ENCODE data around the gene DGKG.
A peak's percentile ranks its signal among the peaks of the same experiment; 100 is the strongest.

DGKG gene

DNA sequence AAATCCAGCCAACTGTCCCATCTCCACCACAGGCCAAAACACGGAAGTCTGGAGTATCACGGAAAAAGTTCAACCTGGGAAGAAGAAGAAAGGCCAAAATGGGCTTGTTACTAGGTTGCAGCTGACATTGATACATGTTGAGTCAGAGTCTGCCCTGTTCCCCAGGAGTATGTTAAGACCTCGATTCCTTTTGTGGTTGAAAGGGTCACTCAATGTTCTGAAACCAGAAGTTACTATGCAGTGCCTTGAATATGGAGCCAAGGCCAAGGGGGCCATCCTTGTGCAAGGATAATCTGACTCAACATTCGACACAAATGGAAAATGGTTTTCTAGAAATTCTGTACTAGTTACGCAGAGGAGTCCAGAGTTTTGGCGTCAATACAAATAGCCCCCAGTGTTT, 104.2 kb downstream of the DGKG start:
- Histone ChIP-seq H3K9me3 (ENCODE audit: low read depth, low read length) (no peaks in the 10 kb centered on the region), H3K9ac (ENCODE audit: insufficient read length) (no peak overlapping the region), H3K36me3 (ENCODE audit: insufficient read depth, low read length) (no peaks in the 10 kb centered on the region), H3K27ac (no peak overlapping the region), H3K4me3 (no peak overlapping the region)
- no peak for TF ChIP-seq EZH2 (IDR thresholded peaks at IDR 0.05)
- no peak for TF ChIP-seq FOXP2 (optimal IDR thresholded peaks at IDR 0.05; ENCODE audit: control extremely low read depth, extremely low read length, insufficient read depth)
- no peak for TF ChIP-seq POLR2AphosphoS5 (IDR thresholded peaks at IDR 0.05; ENCODE audit: borderline replicate concordance, low read depth, low read length)
- DNase-seq (ENCODE audit: low read depth, low spot score), result no peak

DNA sequence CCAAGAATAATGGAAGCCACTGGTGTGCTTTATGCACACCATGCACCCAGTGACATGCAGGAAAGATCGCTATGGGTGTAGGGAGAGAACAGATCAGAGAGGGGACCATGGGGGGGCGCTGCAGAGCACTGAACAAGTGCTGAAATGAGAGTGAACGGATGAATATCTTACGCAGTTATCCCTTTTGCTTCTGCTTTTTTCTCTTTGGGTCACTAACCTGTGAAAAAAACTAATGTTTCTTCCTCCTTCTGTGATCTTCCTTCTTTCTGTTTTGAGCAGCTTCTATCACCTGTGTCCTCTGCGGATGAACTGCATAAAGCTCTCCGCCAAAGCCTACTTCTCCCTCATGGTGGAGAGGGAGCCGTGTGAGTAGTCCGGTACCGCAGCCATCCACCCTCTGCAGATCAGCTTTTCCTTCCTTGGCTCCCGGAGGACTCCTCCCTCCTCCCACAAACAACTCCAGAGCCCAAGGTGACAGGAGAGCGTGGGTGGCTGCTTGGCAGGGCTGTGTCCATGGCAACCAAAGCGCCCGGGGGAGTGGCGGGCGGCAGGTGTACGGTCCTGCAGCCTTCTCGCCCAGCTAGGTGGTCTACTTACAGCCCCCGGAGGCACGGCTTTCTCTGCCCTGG, 106.2 kb downstream of the DGKG start:
- Histone ChIP-seq H3K9me3 (ENCODE audit: low read depth, low read length) (no peaks in the 10 kb centered on the region), H3K27ac (no peak overlapping the region), H3K9ac (ENCODE audit: insufficient read length) (no peak overlapping the region), H3K36me3 (ENCODE audit: insufficient read depth, low read length) (no peaks in the 10 kb centered on the region), H3K4me3 (no peak overlapping the region)
- DNase-seq (ENCODE audit: low read depth, low spot score), result no peak
- no peak for TF ChIP-seq FOXP2 (optimal IDR thresholded peaks at IDR 0.05; ENCODE audit: control extremely low read depth, extremely low read length, insufficient read depth)
- TF ChIP-seq EZH2 (IDR thresholded peaks at IDR 0.05), result no peak
- no peak for TF ChIP-seq POLR2AphosphoS5 (IDR thresholded peaks at IDR 0.05; ENCODE audit: borderline replicate concordance, low read depth, low read length)

DNA sequence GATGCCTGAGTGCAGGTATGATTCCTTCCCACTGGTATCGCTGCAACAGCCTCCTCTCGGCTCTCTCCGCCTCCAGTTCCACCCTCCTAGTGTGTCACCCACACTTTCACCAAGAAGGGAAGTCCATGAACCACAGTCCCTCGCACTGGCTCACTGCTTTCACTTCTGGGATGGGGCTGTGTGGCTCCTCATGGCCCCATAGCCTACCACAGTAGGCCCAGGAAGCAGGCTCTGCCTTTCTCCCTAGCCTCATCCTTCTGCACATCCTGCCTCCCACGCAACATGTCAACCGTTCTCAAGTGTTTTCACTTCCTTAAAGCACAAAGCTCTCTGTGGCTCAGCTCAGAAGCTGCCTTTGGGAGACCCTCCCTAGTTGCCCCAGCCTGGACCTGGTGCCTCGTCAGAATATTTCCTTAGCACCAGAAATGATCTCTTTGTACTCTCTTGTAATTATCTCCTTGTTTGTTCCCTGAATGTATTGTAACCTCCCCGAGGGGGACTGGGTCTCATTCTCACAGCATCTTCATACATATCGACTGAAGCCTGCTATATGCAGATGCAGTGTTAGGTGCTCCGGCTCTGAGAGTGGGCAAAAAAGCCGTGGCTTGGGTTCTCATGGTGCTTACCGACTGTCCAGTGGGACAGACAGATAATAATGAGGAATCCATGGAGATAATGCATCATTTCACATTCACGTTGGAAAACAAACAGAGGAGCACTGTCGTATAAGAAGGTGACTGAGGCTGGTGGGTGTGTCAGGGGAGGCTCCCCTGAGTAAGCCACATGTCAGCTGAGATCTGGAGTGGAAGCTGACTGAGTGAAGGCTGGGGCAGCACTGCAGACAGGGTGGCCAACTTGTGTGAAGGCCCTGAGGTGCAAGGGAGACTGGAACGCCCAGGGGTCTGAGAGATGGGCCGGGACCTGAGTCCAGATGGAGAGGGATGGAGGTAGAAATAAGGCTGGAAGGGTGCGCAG, 107.1 kb downstream of the DGKG start:
- Histone ChIP-seq H3K9me3 (ENCODE audit: low read depth, low read length) (no peaks in the 10 kb centered on the region), H3K9ac (ENCODE audit: insufficient read length) (no peak overlapping the region), H3K36me3 (ENCODE audit: insufficient read depth, low read length) (no peaks in the 10 kb centered on the region), H3K27ac (no peak overlapping the region), H3K4me3 (no peak overlapping the region)
- TF ChIP-seq FOXP2 (optimal IDR thresholded peaks at IDR 0.05; ENCODE audit: control extremely low read depth, extremely low read length, insufficient read depth) (no peak), EZH2 (IDR thresholded peaks at IDR 0.05) (no peak), POLR2AphosphoS5 (IDR thresholded peaks at IDR 0.05; ENCODE audit: borderline replicate concordance, low read depth, low read length) (no peak)
- no peak for DNase-seq (ENCODE audit: low read depth, low spot score)

DNA sequence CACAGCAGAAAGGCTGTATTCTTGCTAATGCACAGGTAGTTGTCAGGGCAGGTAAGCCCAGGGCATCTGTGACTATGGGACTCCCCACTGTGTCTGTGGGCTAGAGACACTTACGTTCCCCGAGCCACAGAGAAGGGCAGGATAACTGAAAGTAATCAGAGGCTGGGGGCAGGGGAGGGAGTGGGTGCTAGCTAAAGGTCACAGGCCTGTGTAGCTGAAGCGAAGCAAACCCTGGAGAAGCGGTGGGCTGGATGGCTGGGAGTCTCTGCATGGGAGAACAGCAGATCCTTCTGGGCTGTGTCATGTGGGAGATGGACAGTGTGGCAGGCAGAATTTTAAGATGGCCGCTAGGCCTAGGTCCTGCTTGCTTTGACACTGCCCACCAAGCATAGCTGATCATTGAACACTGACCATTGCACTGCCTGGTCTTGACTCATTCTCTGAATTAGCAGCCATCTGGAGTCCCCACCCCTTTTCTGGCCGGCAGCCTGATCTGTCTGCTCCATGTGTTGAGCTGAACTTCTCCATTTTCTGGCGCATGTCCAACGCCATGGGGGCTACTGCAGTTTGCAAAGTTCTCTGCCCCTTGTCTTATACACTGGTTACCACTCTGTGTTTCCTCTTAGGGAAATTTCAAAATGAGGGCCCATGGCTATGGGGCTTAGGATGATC, 110.0 kb downstream of the DGKG start:
- no peaks in the 10 kb centered on the region for H3K9me3 ChIP-seq (ENCODE audit: low read depth, low read length)
- DNase-seq (ENCODE audit: low read depth, low spot score), result no peak
- no peak overlapping the region for H3K27ac ChIP-seq
- no peaks in the 10 kb centered on the region for H3K36me3 ChIP-seq (ENCODE audit: insufficient read depth, low read length)
- no peak overlapping the region for H3K9ac ChIP-seq (ENCODE audit: insufficient read length)
- no peak overlapping the region for H3K4me3 ChIP-seq
- TF ChIP-seq EZH2 (IDR thresholded peaks at IDR 0.05) (no peak), FOXP2 (optimal IDR thresholded peaks at IDR 0.05; ENCODE audit: control extremely low read depth, extremely low read length, insufficient read depth) (no peak), POLR2AphosphoS5 (IDR thresholded peaks at IDR 0.05; ENCODE audit: borderline replicate concordance, low read depth, low read length) (no peak)

DNA sequence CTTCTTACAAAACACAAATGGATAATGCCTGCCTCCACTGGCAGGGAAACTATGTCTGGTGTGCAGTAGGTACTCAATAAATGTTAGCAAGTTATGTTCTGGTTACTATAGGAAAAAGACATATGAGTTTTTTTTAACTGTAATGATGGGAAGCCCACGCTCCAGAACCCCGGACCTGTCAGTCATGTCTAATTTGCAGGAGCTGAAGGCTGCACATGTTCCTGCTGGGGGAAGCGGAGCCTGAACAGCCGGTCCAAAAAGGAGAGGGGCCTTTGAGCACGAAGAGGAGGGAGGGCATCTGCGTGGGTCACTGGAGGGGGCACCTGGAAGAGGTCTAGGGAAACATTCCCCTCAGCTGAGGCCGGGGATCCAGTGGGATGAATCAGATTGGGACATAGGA, 113.2 kb downstream of the DGKG start:
- H3K27ac ChIP-seq, result peak overlapping the region; percentile 96
- peak overlapping the region; percentile 49 for H3K9ac ChIP-seq (ENCODE audit: insufficient read length)
- TF ChIP-seq EZH2 (IDR thresholded peaks at IDR 0.05) (no peak), FOXP2 (optimal IDR thresholded peaks at IDR 0.05; ENCODE audit: control extremely low read depth, extremely low read length, insufficient read depth) (no peak), POLR2AphosphoS5 (IDR thresholded peaks at IDR 0.05; ENCODE audit: borderline replicate concordance, low read depth, low read length) (no peak)
- H3K9me3 ChIP-seq (ENCODE audit: low read depth, low read length), result no peaks in the 10 kb centered on the region
- DNase-seq (ENCODE audit: low read depth, low spot score), result no peak
- H3K4me3 ChIP-seq, result no peak overlapping the region; the same call in 1 of the 2 replicates
- no peaks in the 10 kb centered on the region for H3K36me3 ChIP-seq (ENCODE audit: insufficient read depth, low read length)

DNA sequence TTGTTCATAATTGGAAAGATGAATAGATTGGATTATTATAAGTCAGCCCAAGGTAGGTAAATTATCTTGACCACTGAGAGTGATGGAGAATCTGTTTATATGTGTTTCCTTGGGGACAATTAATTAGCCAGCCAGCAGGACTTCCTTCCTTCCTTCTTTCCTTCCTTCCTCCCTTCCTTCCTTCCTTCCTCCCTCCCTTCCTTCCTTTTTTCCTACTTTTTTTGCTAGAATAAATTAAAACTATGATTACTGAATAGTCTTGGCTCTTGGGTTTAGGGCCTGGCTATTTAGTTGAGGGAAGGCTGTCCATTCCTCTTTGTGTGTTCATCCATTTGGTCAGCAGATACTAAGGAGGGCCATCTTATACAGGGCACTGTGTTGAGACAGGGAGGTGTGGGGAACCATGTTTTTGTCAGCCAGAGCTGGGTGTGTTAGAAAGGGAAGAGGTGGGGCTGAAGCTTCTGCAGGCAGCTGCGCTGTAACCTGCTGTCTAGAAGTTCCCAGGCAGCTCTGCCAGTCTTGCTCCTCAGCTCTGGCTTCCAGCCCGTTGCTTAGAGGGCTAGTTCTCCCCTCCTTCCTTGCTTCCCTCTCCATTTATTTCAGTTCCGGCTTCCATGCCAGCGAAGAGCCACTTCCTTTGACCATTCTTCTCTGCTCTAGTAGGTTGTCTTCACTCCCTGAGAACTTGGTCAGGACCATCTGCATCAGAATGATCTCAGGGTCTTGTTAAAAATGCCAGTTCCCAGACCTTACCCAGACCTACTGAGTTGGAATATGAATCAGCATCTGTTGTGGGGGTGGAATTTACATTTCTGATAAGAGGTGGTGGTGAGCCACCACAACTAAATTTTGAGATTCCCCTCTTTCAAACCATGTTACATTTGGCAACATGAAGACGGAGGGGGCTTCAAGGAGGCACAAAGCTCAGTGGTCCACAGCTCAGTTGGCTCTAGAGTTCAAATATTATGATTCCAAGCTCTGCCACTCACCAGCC, 113.9 kb downstream of the DGKG start:
- Histone ChIP-seq H3K4me3 (peak overlapping the region; percentile 66), H3K36me3 (ENCODE audit: insufficient read depth, low read length) (no peaks in the 10 kb centered on the region), H3K9ac (ENCODE audit: insufficient read length) (peak overlapping the region; percentile 49), H3K27ac (peak overlapping the region; percentile 96), H3K9me3 (ENCODE audit: low read depth, low read length) (no peaks in the 10 kb centered on the region)
- TF ChIP-seq POLR2AphosphoS5 (IDR thresholded peaks at IDR 0.05; ENCODE audit: borderline replicate concordance, low read depth, low read length) (peak; percentile 29; the same call in 1 of the 2 replicates), FOXP2 (optimal IDR thresholded peaks at IDR 0.05; ENCODE audit: control extremely low read depth, extremely low read length, insufficient read depth) (no peak), EZH2 (IDR thresholded peaks at IDR 0.05) (no peak)
- peak; percentile 73 for DNase-seq (ENCODE audit: low read depth, low spot score)

DNA sequence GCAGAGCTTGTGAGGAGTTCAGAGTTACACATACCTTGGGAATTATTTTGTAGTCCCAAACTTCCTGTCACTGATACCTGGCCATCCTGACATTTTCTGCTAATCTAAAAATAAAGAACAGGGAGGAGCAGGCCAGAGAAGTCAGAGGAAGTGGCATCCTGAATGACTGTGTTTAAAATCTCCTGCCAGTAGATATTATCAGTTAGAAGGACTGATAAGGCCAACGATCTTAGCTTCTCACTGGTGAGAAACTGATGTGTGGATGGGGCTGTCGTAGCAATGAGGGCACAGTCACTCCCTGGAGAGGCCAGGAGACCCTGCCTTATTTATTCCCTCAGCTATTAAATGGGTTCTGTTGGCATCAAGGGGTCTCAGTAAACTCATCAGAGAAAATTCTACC, 115.1 kb downstream of the DGKG start:
- no peaks in the 10 kb centered on the region for H3K9me3 ChIP-seq (ENCODE audit: low read depth, low read length)
- no peak overlapping the region for H3K9ac ChIP-seq (ENCODE audit: insufficient read length)
- no peaks in the 10 kb centered on the region for H3K36me3 ChIP-seq (ENCODE audit: insufficient read depth, low read length)
- no peak for DNase-seq (ENCODE audit: low read depth, low spot score)
- TF ChIP-seq EZH2 (IDR thresholded peaks at IDR 0.05), result no peak
- TF ChIP-seq FOXP2 (optimal IDR thresholded peaks at IDR 0.05; ENCODE audit: control extremely low read depth, extremely low read length, insufficient read depth), result no peak
- TF ChIP-seq POLR2AphosphoS5 (IDR thresholded peaks at IDR 0.05; ENCODE audit: borderline replicate concordance, low read depth, low read length), result no peak
- H3K4me3 ChIP-seq, result no peak overlapping the region
- H3K27ac ChIP-seq, result peak overlapping the region; percentile 96

Measured in SK-N-MC (cell line).